GM10248 (cell line): Measurements from ENCODE around the gene RELT.

ENCODE experiments used
- CTCF ChIA-PET: fragments of 300-600 bp; sonication (Branson Sonifier 250); formaldehyde crosslinking; extraction: SDS; loops from one replicate; lab custom pipeline; 2021; ENCODE audit warnings: antibody characterized with exemption; lab: Yijun Ruan, JAX
- POLR2A ChIA-PET: fragments of 350-650 bp; sonication (Branson Sonifier 250); formaldehyde crosslinking; extraction: SDS; loops from one replicate; lab custom pipeline; 2020; ENCODE audit warnings: antibody characterized with exemption; lab: Yijun Ruan, JAX
- DNase-seq: peaks from one replicate; pipeline ENCODE4 v3.0.0; 2012; ENCODE audit errors: extremely low spot score
- TF ChIP-seq, protein P1 (sequence below): IDR thresholded peaks from 2 replicates; pipeline ENCODE4 v1.5.1; 2012; ENCODE audit warnings: mild to moderate bottlenecking, low read depth; ENCODE audit errors: extremely low read depth, missing control alignments, control extremely low read depth

The RELT gene

GRCh38 chr11:73406131-73406530, 29.9 kb downstream of the RELT start:
- POLR2A ChIA-PET, result no interaction called here

GRCh38 chr11:73406619-73407018, 30.4 kb downstream of the RELT start:
- CTCF ChIA-PET, result interaction anchor here (0.9 to 3.0 kb wide), 13 partner anchors 9 to 255 kb away, joined by 3 to 12 read pairs (median 6); no protein-coding TSS in a partner anchor
- POLR2A ChIA-PET, result no interaction called here

More at GRCh38 chr11:73406131-73406530, 29.9 kb downstream of the RELT start:
- TF ChIP-seq, protein P1, sequence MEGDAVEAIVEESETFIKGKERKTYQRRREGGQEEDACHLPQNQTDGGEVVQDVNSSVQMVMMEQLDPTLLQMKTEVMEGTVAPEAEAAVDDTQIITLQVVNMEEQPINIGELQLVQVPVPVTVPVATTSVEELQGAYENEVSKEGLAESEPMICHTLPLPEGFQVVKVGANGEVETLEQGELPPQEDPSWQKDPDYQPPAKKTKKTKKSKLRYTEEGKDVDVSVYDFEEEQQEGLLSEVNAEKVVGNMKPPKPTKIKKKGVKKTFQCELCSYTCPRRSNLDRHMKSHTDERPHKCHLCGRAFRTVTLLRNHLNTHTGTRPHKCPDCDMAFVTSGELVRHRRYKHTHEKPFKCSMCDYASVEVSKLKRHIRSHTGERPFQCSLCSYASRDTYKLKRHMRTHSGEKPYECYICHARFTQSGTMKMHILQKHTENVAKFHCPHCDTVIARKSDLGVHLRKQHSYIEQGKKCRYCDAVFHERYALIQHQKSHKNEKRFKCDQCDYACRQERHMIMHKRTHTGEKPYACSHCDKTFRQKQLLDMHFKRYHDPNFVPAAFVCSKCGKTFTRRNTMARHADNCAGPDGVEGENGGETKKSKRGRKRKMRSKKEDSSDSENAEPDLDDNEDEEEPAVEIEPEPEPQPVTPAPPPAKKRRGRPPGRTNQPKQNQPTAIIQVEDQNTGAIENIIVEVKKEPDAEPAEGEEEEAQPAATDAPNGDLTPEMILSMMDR, result no peak
- DNase-seq, result no peak
- CTCF ChIA-PET, result interaction anchor here (1.0 to 3.0 kb wide), 9 partner anchors 9 to 255 kb away, joined by 3 to 12 read pairs (median 6); no protein-coding TSS in a partner anchor

DNA sequence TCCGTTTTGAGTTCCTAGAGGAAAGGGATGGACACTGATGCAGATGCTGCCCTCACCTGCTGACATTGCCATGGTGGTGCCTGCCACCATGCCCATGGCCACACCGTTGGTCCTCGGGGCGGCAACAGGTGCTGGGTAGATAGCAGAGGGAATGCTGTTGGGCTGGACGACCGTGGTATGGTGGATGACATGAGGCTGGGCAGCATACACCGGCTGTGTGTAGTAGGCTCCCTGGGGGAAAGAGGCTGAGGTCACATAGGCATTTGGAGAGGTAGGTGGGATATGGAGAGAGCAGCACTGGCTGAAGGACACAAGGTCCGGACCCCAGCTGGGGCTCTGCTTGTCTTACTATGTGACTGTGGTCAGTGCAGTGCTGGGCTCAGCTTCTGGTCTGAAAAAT, 33.2 kb downstream of the RELT start:
- CTCF ChIA-PET, result interaction anchor here (3.1 kb wide), 1 partner anchor 251 kb away, joined by 13 read pairs; no protein-coding TSS in a partner anchor
- POLR2A ChIA-PET, result no interaction called here
- no peak for DNase-seq
- TF ChIP-seq, protein P1, result no peak

More at GRCh38 chr11:73406619-73407018, 30.4 kb downstream of the RELT start:
- TF ChIP-seq, protein P1, result no peak
- DNase-seq, result no peak

DNA sequence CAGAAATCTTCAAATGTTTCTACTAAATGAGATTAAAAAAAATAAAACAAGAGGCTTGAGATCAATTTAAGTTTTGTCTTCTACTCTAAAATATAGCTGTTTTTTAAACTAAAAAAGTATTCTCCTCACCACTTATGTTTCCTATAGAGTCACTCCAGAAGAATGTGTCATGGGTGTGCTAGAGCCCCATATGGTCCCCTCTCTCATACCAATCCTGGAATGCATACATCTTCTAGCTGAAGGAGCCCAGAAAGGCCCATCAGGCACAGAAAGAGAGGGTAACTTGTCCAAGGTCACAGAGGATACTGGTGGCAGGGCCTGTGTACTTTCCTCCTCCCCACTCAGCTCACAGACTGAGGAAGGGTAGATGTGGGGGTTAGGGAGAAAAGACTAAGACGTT, 34.4 kb downstream of the RELT start:
- DNase-seq, result no peak
- TF ChIP-seq, protein P1, result no peak
- ChIA-PET POLR2A (no interaction called here), CTCF (interaction anchor here (0.9 to 3.1 kb wide), 3 partner anchors 59 to 250 kb away, joined by 3 to 13 read pairs (median 6); no protein-coding TSS in a partner anchor)

DNA sequence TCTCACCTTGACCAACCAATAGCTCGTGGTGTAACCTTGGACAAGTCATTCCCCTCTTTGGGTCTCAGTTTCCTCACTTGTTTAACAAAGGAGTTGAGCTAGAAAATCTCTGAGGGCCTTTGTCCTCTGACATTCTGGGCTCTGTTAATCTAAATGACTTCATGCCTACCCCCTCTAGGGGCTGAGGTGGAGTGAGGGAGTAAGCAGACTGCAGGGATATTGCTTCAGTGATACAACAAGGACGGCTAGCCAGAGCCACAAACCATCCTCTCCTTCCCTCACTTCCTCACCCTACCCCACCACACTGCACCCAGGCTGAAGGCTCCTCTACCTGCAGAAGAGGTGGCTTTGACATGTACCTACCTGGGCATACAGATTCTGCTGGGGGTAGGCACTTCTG, 34.8 kb downstream of the RELT start:
- TF ChIP-seq, protein P1, result no peak
- POLR2A ChIA-PET, result no interaction called here
- no peak for DNase-seq
- CTCF ChIA-PET, result interaction anchor here (0.9 to 3.1 kb wide), 3 partner anchors 59 to 250 kb away, joined by 3 to 13 read pairs (median 6); no protein-coding TSS in a partner anchor

DNA sequence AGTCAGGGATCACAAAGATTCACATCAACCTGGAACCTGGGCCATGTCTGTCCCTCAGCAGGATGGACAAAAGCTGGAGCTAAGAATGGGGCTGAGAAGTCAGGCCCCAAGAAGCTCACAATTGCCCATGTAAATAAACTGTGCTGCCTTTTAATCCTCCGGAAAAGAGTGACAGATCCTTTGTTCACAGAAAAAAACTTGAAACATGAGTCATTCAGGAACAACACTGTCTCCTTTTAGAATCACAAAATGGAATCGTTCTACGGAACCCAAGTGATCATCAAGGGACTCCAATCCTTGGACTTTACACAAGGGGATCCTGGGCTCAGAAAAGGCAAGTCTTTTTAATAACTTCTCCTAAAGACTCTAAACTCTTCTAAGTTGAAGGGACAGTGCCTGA, 36.1 kb downstream of the RELT start:
- POLR2A ChIA-PET, result interaction anchor here (0.6 kb wide), 1 partner anchor 1005 kb away, joined by 3 read pairs; no protein-coding TSS in a partner anchor
- TF ChIP-seq, protein P1, result no peak
- CTCF ChIA-PET, result interaction anchor here (1.1 to 3.1 kb wide), 3 partner anchors 12 to 248 kb away, joined by 3 to 13 read pairs (median 4); no protein-coding TSS in a partner anchor
- DNase-seq, result no peak
